ENCODE measurements around the gene IL1RAPL1. TPM values are rescaled to one million over a fixed set of nuclear protein-coding genes. Genes with fewer than 3 reads are reported as not detected.

IL1RAPL1 gene
- polyA plus RNA-seq, 1 donor: 0.34 TPM

GRCh38 chrX:28910487-28910886 lies 323.2 kb downstream of the IL1RAPL1 start:
- WGBS (ENCODE audit: insufficient coverage, low lambda C conversion rate): no CpG with 5 or more reads among the region's 2 CpGs
- H3K27me3 ChIP-seq (ENCODE audit: control insufficient read depth, insufficient read depth, low read length): no peaks in the 10 kb centered on the region
- no peaks in the 10 kb centered on the region for H3K36me3 ChIP-seq (ENCODE audit: control insufficient read depth, insufficient read depth, low read length)
- DNase-seq: no peak
- no peaks in the 10 kb centered on the region for H3K9me3 ChIP-seq (ENCODE audit: control insufficient read depth, low read depth, low read length)
- H3K27ac ChIP-seq (ENCODE audit: low read length): no peak overlapping the region
- H3K4me1 ChIP-seq (ENCODE audit: control insufficient read depth, insufficient read depth, low read length): no peaks in the 10 kb centered on the region
- no peak overlapping the region for H3K4me3 ChIP-seq (ENCODE audit: low read length)

- H3K4me1 ChIP-seq (ENCODE audit: control insufficient read depth, insufficient read depth, low read length): no peaks in the 10 kb centered on the region
- no peaks in the 10 kb centered on the region for H3K36me3 ChIP-seq (ENCODE audit: control insufficient read depth, insufficient read depth, low read length)
- no CpG with 5 or more reads among the region's 5 CpGs for WGBS (ENCODE audit: insufficient coverage, low lambda C conversion rate)
- H3K27me3 ChIP-seq (ENCODE audit: control insufficient read depth, insufficient read depth, low read length): no peaks in the 10 kb centered on the region
- no peaks in the 10 kb centered on the region for H3K9me3 ChIP-seq (ENCODE audit: control insufficient read depth, low read depth, low read length)
- DNase-seq: peak in 1 of 2 donors; percentile 1
- no peak overlapping the region for H3K4me3 ChIP-seq (ENCODE audit: low read length)
- H3K27ac ChIP-seq (ENCODE audit: low read length): no peak overlapping the region
Observed at GRCh38 chrX:28920153-28920943, 333.1 kb downstream of the IL1RAPL1 start.

- H3K9me3 ChIP-seq (ENCODE audit: control insufficient read depth, low read depth, low read length): no peaks in the 10 kb centered on the region
- no peak for DNase-seq
- H3K4me3 ChIP-seq (ENCODE audit: low read length): no peak overlapping the region
- H3K27me3 ChIP-seq (ENCODE audit: control insufficient read depth, insufficient read depth, low read length): no peaks in the 10 kb centered on the region
- H3K36me3 ChIP-seq (ENCODE audit: control insufficient read depth, insufficient read depth, low read length): no peaks in the 10 kb centered on the region
- no peak overlapping the region for H3K27ac ChIP-seq (ENCODE audit: low read length)
- H3K4me1 ChIP-seq (ENCODE audit: control insufficient read depth, insufficient read depth, low read length): no peaks in the 10 kb centered on the region
- no CpG with 5 or more reads among the region's 2 CpGs for WGBS (ENCODE audit: insufficient coverage, low lambda C conversion rate)
Observed at GRCh38 chrX:28922106-28922505, 334.9 kb downstream of the IL1RAPL1 start.

- Histone ChIP-seq H3K36me3 (ENCODE audit: control insufficient read depth, insufficient read depth, low read length) (no peaks in the 10 kb centered on the region), H3K27me3 (ENCODE audit: control insufficient read depth, insufficient read depth, low read length) (no peaks in the 10 kb centered on the region), H3K4me3 (ENCODE audit: low read length) (no peak overlapping the region), H3K27ac (ENCODE audit: low read length) (no peak overlapping the region), H3K4me1 (ENCODE audit: control insufficient read depth, insufficient read depth, low read length) (no peaks in the 10 kb centered on the region), H3K9me3 (ENCODE audit: control insufficient read depth, low read depth, low read length) (no peaks in the 10 kb centered on the region)
- no peak for DNase-seq
- WGBS (ENCODE audit: insufficient coverage, low lambda C conversion rate): no CpG with 5 or more reads among the region's 3 CpGs
Observed at GRCh38 chrX:28946846-28947245, 359.6 kb downstream of the IL1RAPL1 start.

- Histone ChIP-seq H3K4me1 (ENCODE audit: control insufficient read depth, insufficient read depth, low read length) (no peaks in the 10 kb centered on the region), H3K4me3 (ENCODE audit: low read length) (no peak overlapping the region), H3K9me3 (ENCODE audit: control insufficient read depth, low read depth, low read length) (no peaks in the 10 kb centered on the region), H3K27ac (ENCODE audit: low read length) (no peak overlapping the region), H3K27me3 (ENCODE audit: control insufficient read depth, insufficient read depth, low read length) (no peaks in the 10 kb centered on the region), H3K36me3 (ENCODE audit: control insufficient read depth, insufficient read depth, low read length) (no peaks in the 10 kb centered on the region)
- no CpG with 5 or more reads among the region's 4 CpGs for WGBS (ENCODE audit: insufficient coverage, low lambda C conversion rate)
- DNase-seq: no peak
Observed at GRCh38 chrX:28960063-28960462, 372.8 kb downstream of the IL1RAPL1 start.

GRCh38 chrX:28966331-28966730 lies 379.1 kb downstream of the IL1RAPL1 start:
- WGBS (ENCODE audit: insufficient coverage, low lambda C conversion rate): no CpG with 5 or more reads among the region's 3 CpGs
- H3K36me3 ChIP-seq (ENCODE audit: control insufficient read depth, insufficient read depth, low read length): no peaks in the 10 kb centered on the region
- no peak overlapping the region for H3K4me3 ChIP-seq (ENCODE audit: low read length)
- no peaks in the 10 kb centered on the region for H3K27me3 ChIP-seq (ENCODE audit: control insufficient read depth, insufficient read depth, low read length)
- H3K27ac ChIP-seq (ENCODE audit: low read length): no peak overlapping the region
- H3K4me1 ChIP-seq (ENCODE audit: control insufficient read depth, insufficient read depth, low read length): no peaks in the 10 kb centered on the region
- no peak for DNase-seq
- no peaks in the 10 kb centered on the region for H3K9me3 ChIP-seq (ENCODE audit: control insufficient read depth, low read depth, low read length)

- Histone ChIP-seq H3K9me3 (ENCODE audit: control insufficient read depth, low read depth, low read length) (no peaks in the 10 kb centered on the region), H3K27ac (ENCODE audit: low read length) (no peak overlapping the region), H3K4me1 (ENCODE audit: control insufficient read depth, insufficient read depth, low read length) (no peaks in the 10 kb centered on the region), H3K36me3 (ENCODE audit: control insufficient read depth, insufficient read depth, low read length) (no peaks in the 10 kb centered on the region), H3K4me3 (ENCODE audit: low read length) (no peak overlapping the region), H3K27me3 (ENCODE audit: control insufficient read depth, insufficient read depth, low read length) (no peaks in the 10 kb centered on the region)
- no peak for DNase-seq
Observed at GRCh38 chrX:28969126-28969525, 381.9 kb downstream of the IL1RAPL1 start.

GRCh38 chrX:28979877-28980276 lies 392.6 kb downstream of the IL1RAPL1 start:
- WGBS (ENCODE audit: insufficient coverage, low lambda C conversion rate): no CpG with 5 or more reads among the region's 1 CpG
- H3K27ac ChIP-seq (ENCODE audit: low read length): no peak overlapping the region
- no peak for DNase-seq
- H3K9me3 ChIP-seq (ENCODE audit: control insufficient read depth, low read depth, low read length): no peaks in the 10 kb centered on the region
- H3K27me3 ChIP-seq (ENCODE audit: control insufficient read depth, insufficient read depth, low read length): no peaks in the 10 kb centered on the region
- no peaks in the 10 kb centered on the region for H3K36me3 ChIP-seq (ENCODE audit: control insufficient read depth, insufficient read depth, low read length)
- H3K4me1 ChIP-seq (ENCODE audit: control insufficient read depth, insufficient read depth, low read length): no peaks in the 10 kb centered on the region
- H3K4me3 ChIP-seq (ENCODE audit: low read length): no peak overlapping the region

- no peak for DNase-seq
- no peaks in the 10 kb centered on the region for H3K4me1 ChIP-seq (ENCODE audit: control insufficient read depth, insufficient read depth, low read length)
- H3K27me3 ChIP-seq (ENCODE audit: control insufficient read depth, insufficient read depth, low read length): no peaks in the 10 kb centered on the region
- H3K9me3 ChIP-seq (ENCODE audit: control insufficient read depth, low read depth, low read length): no peaks in the 10 kb centered on the region
- H3K4me3 ChIP-seq (ENCODE audit: low read length): no peak overlapping the region
- H3K36me3 ChIP-seq (ENCODE audit: control insufficient read depth, insufficient read depth, low read length): no peaks in the 10 kb centered on the region
- H3K27ac ChIP-seq (ENCODE audit: low read length): no peak overlapping the region
Observed at GRCh38 chrX:28981952-28982351, 394.7 kb downstream of the IL1RAPL1 start.

- WGBS (ENCODE audit: insufficient coverage, low lambda C conversion rate): no CpG with 5 or more reads among the region's 2 CpGs
- Histone ChIP-seq H3K4me3 (ENCODE audit: low read length) (no peak overlapping the region), H3K4me1 (ENCODE audit: control insufficient read depth, insufficient read depth, low read length) (no peaks in the 10 kb centered on the region), H3K9me3 (ENCODE audit: control insufficient read depth, low read depth, low read length) (no peaks in the 10 kb centered on the region), H3K27ac (ENCODE audit: low read length) (no peak overlapping the region), H3K27me3 (ENCODE audit: control insufficient read depth, insufficient read depth, low read length) (no peaks in the 10 kb centered on the region), H3K36me3 (ENCODE audit: control insufficient read depth, insufficient read depth, low read length) (no peaks in the 10 kb centered on the region)
- no peak for DNase-seq
Observed at GRCh38 chrX:28988246-28988645, 401.0 kb downstream of the IL1RAPL1 start.
